ENCODE results near the gene ARL16.

ARL16 gene

GRCh38 chr17:81651692-81652091 is 31.9 kb downstream of the ARL16 start:
- H2BK15ac ChIP-seq (ENCODE audit: low read depth, poor library complexity, severe bottlenecking) = no peak overlapping the region
- H3K4me1 ChIP-seq (ENCODE audit: control insufficient read depth, insufficient read depth, low read depth, low read length) = peaks cover 26% of the 10 kb centered on the region
- H2BK12ac ChIP-seq (ENCODE audit: low read length in 2 of 2) = no peak overlapping the region
- H2AFZ ChIP-seq (ENCODE audit: low read depth, low read length) = no peak overlapping the region
- H4K8ac ChIP-seq (ENCODE audit: low read length) = peak overlapping the region; percentile 29
- H3K18ac ChIP-seq (ENCODE audit: low read depth in 1 of 2, low read length in 2 of 2) = no peak overlapping the region
- peaks cover 20 to 22% of the 10 kb centered on the region in 2 experiments for H3K27me3 ChIP-seq (ENCODE audit: control insufficient read depth in 1 of 2, insufficient read depth in 1 of 2, low read length in 2 of 2)
- H2AK5ac ChIP-seq (ENCODE audit: low read length, severe bottlenecking) = no peak overlapping the region
- WGBS = 72% methylated on average over 10 of the region's 10 CpGs
- H3K4ac ChIP-seq (ENCODE audit: low read depth in 1 of 2, low read length in 2 of 2) = no peak overlapping the region
- H4K91ac ChIP-seq (ENCODE audit: low read length) = peak overlapping the region; percentile 72
- DNase-seq = peak; percentile 65
- H3K14ac ChIP-seq (ENCODE audit: low read length in 2 of 2) = no peak overlapping the region
- H3K27ac ChIP-seq (ENCODE audit: low read length, poor library complexity, severe bottlenecking) = no peak overlapping the region
- H2BK120ac ChIP-seq (ENCODE audit: low read depth, low read length) = no peak overlapping the region
- H3K9ac ChIP-seq (ENCODE audit: low read length) = no peak overlapping the region
- no peak overlapping the region for H2BK5ac ChIP-seq (ENCODE audit: low read depth, low read length, poor library complexity, severe bottlenecking)
- H3K9me3 ChIP-seq (ENCODE audit: control insufficient read depth, low read length) = no peaks in the 10 kb centered on the region
- H3K4me2 ChIP-seq (ENCODE audit: low read length, poor library complexity, severe bottlenecking) = no peak overlapping the region
- H3K23ac ChIP-seq (ENCODE audit: low read length in 2 of 2) = no peak overlapping the region
- H3K4me3 ChIP-seq (ENCODE audit: insufficient read depth in 1 of 2, low read depth in 1 of 2, low read length in 2 of 2) = no peak overlapping the region
- H3K79me1 ChIP-seq (replicated peaks; ENCODE audit: low read length, poor library complexity, severe bottlenecking) = no peaks in the 10 kb centered on the region
- H3K36me3 ChIP-seq (ENCODE audit: control insufficient read depth in 1 of 2, insufficient read depth in 2 of 2, low read depth in 1 of 2, low read length in 2 of 2) = no peaks in the 10 kb centered on the region

DNA sequence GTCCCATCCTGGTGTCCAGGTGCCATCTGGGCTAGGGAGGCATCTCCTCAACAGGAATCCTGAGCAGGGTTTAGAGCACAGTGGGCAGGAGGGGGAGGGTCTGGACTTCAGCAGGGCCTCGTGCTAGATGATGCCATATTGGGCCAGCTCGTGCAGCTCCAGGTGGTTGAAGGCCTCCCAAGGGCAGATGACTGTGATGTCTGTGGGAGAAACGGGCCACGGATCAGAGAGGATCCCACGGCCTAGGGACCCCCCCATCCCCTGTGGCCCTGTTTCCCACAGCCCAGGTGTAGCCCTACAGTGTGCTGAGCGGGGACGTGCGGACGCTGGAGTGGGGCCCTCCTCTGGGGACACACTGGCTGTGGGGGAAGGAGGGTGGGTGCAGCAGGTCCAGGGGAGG is 32.6 kb downstream of the ARL16 start:
- Histone ChIP-seq H2BK15ac (ENCODE audit: low read depth, poor library complexity, severe bottlenecking) (no peak overlapping the region), H2AK5ac (ENCODE audit: low read length, severe bottlenecking) (no peak overlapping the region), H4K8ac (ENCODE audit: low read length) (no peak overlapping the region), H3K4ac (ENCODE audit: low read depth in 1 of 2, low read length in 2 of 2) (no peak overlapping the region), H3K79me1 (replicated peaks; ENCODE audit: low read length, poor library complexity, severe bottlenecking) (no peaks in the 10 kb centered on the region), H3K27me3 (ENCODE audit: control insufficient read depth in 1 of 2, insufficient read depth in 1 of 2, low read length in 2 of 2) (peaks cover 21 to 23% of the 10 kb centered on the region in 2 experiments), H4K91ac (ENCODE audit: low read length) (no peak overlapping the region), H3K14ac (ENCODE audit: low read length in 2 of 2) (no peak overlapping the region), H3K9ac (ENCODE audit: low read length) (no peak overlapping the region), H3K23ac (ENCODE audit: low read length in 2 of 2) (no peak overlapping the region), H2AFZ (ENCODE audit: low read depth, low read length) (no peak overlapping the region), H3K4me2 (ENCODE audit: low read length, poor library complexity, severe bottlenecking) (no peak overlapping the region), H3K4me1 (ENCODE audit: control insufficient read depth, insufficient read depth, low read depth, low read length) (peaks cover 26% of the 10 kb centered on the region), H3K4me3 (ENCODE audit: insufficient read depth in 1 of 2, low read depth in 1 of 2, low read length in 2 of 2) (no peak overlapping the region), H3K9me3 (ENCODE audit: control insufficient read depth, low read length) (no peaks in the 10 kb centered on the region), H2BK12ac (ENCODE audit: low read length in 2 of 2) (no peak overlapping the region), H3K36me3 (ENCODE audit: control insufficient read depth in 1 of 2, insufficient read depth in 2 of 2, low read depth in 1 of 2, low read length in 2 of 2) (no peaks in the 10 kb centered on the region), H3K18ac (ENCODE audit: low read depth in 1 of 2, low read length in 2 of 2) (no peak overlapping the region), H3K27ac (ENCODE audit: low read length, poor library complexity, severe bottlenecking) (no peak overlapping the region), H2BK120ac (ENCODE audit: low read depth, low read length) (no peak overlapping the region), H2BK5ac (ENCODE audit: low read depth, low read length, poor library complexity, severe bottlenecking) (no peak overlapping the region)
- WGBS = 84% methylated on average over 5 of the region's 9 CpGs
- no peak for DNase-seq

- H2AK5ac ChIP-seq (ENCODE audit: low read length, severe bottlenecking) = no peak overlapping the region
- no peak overlapping the region for H4K8ac ChIP-seq (ENCODE audit: low read length)
- peaks cover 26% of the 10 kb centered on the region for H3K4me1 ChIP-seq (ENCODE audit: control insufficient read depth, insufficient read depth, low read depth, low read length)
- peaks cover 4 to 5% of the 10 kb centered on the region in 2 experiments for H3K36me3 ChIP-seq (ENCODE audit: control insufficient read depth in 1 of 2, insufficient read depth in 2 of 2, low read depth in 1 of 2, low read length in 2 of 2)
- H3K4me2 ChIP-seq (ENCODE audit: low read length, poor library complexity, severe bottlenecking) = no peak overlapping the region
- H3K14ac ChIP-seq (ENCODE audit: low read length in 2 of 2) = no peak overlapping the region
- no peak for DNase-seq
- no peak overlapping the region for H3K9ac ChIP-seq (ENCODE audit: low read length)
- H3K27me3 ChIP-seq (ENCODE audit: control insufficient read depth in 1 of 2, insufficient read depth in 1 of 2, low read length in 2 of 2) = peaks cover 21 to 23% of the 10 kb centered on the region in 2 experiments
- no peak overlapping the region for H3K4ac ChIP-seq (ENCODE audit: low read depth in 1 of 2, low read length in 2 of 2)
- H2AFZ ChIP-seq (ENCODE audit: low read depth, low read length) = no peak overlapping the region
- no peak overlapping the region for H2BK15ac ChIP-seq (ENCODE audit: low read depth, poor library complexity, severe bottlenecking)
- no peak overlapping the region for H2BK120ac ChIP-seq (ENCODE audit: low read depth, low read length)
- H2BK12ac ChIP-seq (ENCODE audit: low read length in 2 of 2) = no peak overlapping the region
- 51% methylated on average over 14 of the region's 14 CpGs for WGBS
- no peaks in the 10 kb centered on the region for H3K9me3 ChIP-seq (ENCODE audit: control insufficient read depth, low read length)
- no peak overlapping the region for H2BK5ac ChIP-seq (ENCODE audit: low read depth, low read length, poor library complexity, severe bottlenecking)
- H3K23ac ChIP-seq (ENCODE audit: low read length in 2 of 2) = no peak overlapping the region
- no peak overlapping the region for H3K27ac ChIP-seq (ENCODE audit: low read length, poor library complexity, severe bottlenecking)
- no peaks in the 10 kb centered on the region for H3K79me1 ChIP-seq (replicated peaks; ENCODE audit: low read length, poor library complexity, severe bottlenecking)
- no peak overlapping the region for H4K91ac ChIP-seq (ENCODE audit: low read length)
- no peak overlapping the region for H3K4me3 ChIP-seq (ENCODE audit: insufficient read depth in 1 of 2, low read depth in 1 of 2, low read length in 2 of 2)
- H3K18ac ChIP-seq (ENCODE audit: low read depth in 1 of 2, low read length in 2 of 2) = no peak overlapping the region
Observed at GRCh38 chr17:81648707-81649085, 34.9 kb downstream of the ARL16 start.

- H3K14ac ChIP-seq (ENCODE audit: low read length in 2 of 2) = no peak overlapping the region
- H3K18ac ChIP-seq (ENCODE audit: low read depth in 1 of 2, low read length in 2 of 2) = peak overlapping the region in 1 of 2 experiments; percentile 42
- no peak overlapping the region for H3K27ac ChIP-seq (ENCODE audit: low read length, poor library complexity, severe bottlenecking)
- peak overlapping the region; percentile 39 for H4K8ac ChIP-seq (ENCODE audit: low read length)
- H4K91ac ChIP-seq (ENCODE audit: low read length) = peak overlapping the region; percentile 13
- DNase-seq = no peak
- peak overlapping the region; percentile 5 to 47 for H3K4me3 ChIP-seq (ENCODE audit: insufficient read depth in 1 of 2, low read depth in 1 of 2, low read length in 2 of 2)
- H2BK5ac ChIP-seq (ENCODE audit: low read depth, low read length, poor library complexity, severe bottlenecking) = no peak overlapping the region
- H2BK12ac ChIP-seq (ENCODE audit: low read length in 2 of 2) = no peak overlapping the region
- H3K23ac ChIP-seq (ENCODE audit: low read length in 2 of 2) = no peak overlapping the region
- H3K79me1 ChIP-seq (replicated peaks; ENCODE audit: low read length, poor library complexity, severe bottlenecking) = no peaks in the 10 kb centered on the region
- H3K4me1 ChIP-seq (ENCODE audit: control insufficient read depth, insufficient read depth, low read depth, low read length) = peaks cover 22% of the 10 kb centered on the region
- no peak overlapping the region for H3K4me2 ChIP-seq (ENCODE audit: low read length, poor library complexity, severe bottlenecking)
- H3K27me3 ChIP-seq (ENCODE audit: control insufficient read depth in 1 of 2, insufficient read depth in 1 of 2, low read length in 2 of 2) = peaks cover 21 to 23% of the 10 kb centered on the region in 2 experiments
- no peaks in the 10 kb centered on the region for H3K9me3 ChIP-seq (ENCODE audit: control insufficient read depth, low read length)
- no peak overlapping the region for H2AFZ ChIP-seq (ENCODE audit: low read depth, low read length)
- H2AK5ac ChIP-seq (ENCODE audit: low read length, severe bottlenecking) = no peak overlapping the region
- no peak overlapping the region for H2BK15ac ChIP-seq (ENCODE audit: low read depth, poor library complexity, severe bottlenecking)
- WGBS = 5% methylated on average over 44 of the region's 78 CpGs
- no peak overlapping the region for H2BK120ac ChIP-seq (ENCODE audit: low read depth, low read length)
- peaks cover 4 to 5% of the 10 kb centered on the region in 2 experiments for H3K36me3 ChIP-seq (ENCODE audit: control insufficient read depth in 1 of 2, insufficient read depth in 2 of 2, low read depth in 1 of 2, low read length in 2 of 2)
- no peak overlapping the region for H3K9ac ChIP-seq (ENCODE audit: low read length)
- no peak overlapping the region for H3K4ac ChIP-seq (ENCODE audit: low read depth in 1 of 2, low read length in 2 of 2)
Observed at GRCh38 chr17:81648013-81648706, 35.4 kb downstream of the ARL16 start.

Data from mesenchymal stem cell (in vitro differentiated cells and primary cell).